Embryonic facial prominence (tissue), 1 donor: ENCODE measurements around the gene HOXC13.
A peak's percentile ranks its signal among the peaks of the same experiment; 100 is the strongest.

ENCODE experiments used
- DNase-seq: peaks from one replicate; pipeline ENCODE4 v3.0.0-alpha.2; 2016; ENCODE audit errors: extremely low spot score

HOXC13 gene

DNA sequence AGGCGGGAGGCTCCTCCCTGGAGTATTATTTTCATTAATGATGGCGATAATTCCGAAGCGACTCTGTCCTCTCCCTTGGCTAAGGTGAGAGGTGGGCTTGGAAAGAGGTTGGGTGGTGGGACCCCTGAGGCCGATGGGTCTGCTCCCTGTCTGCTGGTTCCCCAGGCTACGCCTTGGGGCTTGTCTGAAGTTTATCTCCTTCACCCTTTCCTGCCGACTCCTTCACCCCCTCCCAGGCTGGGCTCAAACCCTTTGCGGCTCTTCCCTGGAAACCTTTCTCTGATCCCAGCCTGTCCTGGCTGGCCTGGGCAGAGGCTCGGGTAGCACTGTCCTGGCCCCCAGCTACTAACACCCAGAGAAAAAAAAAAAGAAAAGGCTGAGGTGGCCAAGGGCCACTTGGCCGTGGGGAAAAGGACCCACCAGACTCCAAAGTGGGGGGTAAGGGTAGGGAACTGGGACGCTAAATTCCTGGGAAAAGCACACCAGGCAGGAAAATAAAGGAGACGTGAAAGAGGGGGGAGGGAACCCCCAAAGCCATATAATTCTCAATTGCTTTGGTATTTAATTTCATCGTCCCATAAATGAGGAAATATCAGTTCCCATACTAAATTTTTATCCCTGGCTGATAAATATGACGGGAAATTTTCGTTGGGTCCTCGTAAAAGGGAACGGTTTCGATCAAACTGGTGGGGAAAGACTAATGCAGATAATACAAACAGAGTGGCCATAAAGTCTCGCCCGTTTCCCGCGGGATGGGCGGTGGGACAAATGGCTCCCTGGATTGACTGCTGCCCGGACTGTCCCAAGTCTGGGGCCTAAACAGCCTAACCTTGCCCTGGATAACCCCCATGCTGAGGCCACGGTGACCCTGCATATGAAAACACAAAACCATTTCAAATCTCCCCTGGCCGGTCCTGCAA is 44.3 kb downstream of the HOXC13 start:
- DNase-seq: no peak

DNA sequence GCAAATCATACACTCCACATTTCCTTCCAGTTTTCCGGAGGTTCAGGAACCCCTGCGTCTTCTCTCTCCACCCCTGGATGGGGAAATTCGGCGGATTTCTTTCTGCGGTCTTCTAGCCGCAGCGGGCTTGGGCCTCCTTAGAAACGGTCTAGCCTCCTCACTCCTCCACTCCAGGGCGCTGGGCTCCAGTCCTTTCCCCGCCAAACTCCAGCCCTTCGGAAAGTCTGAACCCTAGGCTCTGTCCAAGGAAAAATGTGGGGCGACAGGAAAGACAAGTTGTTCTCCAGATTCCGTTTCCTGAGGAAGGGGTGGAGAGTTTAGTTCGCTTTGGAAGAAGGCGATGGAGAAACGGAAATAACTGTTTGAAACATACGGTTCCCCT is 44.9 kb downstream of the HOXC13 start:
- DNase-seq: no peak

DNA sequence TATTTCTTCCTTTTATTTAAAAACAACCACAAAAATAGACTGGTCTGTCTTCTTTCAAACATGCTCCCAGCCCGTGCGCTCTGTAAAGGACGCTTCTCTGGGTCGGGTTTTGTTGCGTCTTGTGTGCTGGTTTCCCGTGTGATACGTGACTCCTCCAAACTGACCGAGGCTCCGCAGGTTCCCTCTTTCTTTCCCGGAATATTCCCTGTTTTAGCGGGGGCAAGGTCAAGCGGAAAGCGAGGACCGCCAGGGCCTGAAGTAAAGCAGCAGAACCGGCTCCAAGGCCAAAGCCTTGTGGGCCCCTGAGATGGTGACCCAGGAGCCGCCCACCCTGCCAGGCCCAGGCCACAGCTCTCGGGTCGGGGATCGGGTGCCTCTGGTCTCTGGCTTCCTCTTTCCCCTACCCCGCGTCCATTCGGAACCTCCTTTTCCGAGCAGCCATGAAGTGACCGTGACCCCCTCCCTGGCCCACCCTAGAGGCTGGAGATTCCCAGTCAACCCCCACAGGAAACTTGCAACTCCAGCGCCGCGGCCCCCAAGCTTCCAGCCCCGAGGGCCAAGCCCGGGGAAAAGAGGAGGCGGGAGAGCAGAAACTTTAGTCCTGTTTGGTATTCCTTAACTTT is 45.4 kb downstream of the HOXC13 start:
- no peak for DNase-seq

DNA sequence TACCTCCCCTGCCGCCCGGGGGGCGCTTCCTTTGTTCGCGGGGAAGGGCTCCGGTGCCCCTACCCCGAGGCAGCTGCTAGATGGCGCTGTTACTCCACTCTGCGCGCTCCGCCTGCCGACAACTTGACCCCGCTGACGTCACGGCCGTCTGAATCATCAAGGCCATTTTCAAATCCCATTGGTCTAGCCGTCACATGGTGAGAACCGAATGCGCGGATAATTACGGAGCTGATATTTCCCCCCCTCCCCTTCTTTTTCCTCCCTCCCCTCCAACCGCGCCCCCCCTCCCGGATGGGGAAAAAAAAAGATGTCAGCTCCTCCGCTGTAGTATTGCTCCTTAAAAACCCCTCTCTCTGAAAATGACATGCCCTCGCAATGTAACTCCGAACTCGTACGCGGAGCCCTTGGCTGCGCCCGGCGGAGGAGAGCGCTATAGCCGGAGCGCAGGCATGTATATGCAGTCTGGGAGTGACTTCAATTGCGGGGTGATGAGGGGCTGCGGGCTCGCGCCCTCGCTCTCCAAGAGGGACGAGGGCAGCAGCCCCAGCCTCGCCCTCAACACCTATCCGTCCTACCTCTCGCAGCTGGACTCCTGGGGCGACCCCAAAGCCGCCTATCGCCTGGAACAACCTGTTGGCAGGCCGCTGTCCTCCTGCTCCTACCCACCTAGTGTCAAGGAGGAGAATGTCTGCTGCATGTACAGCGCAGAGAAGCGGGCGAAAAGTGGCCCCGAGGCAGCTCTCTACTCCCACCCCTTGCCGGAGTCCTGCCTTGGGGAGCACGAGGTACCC is 46.5 kb downstream of the HOXC13 start, which contains the start of gene HOXC10:
Gene HOXC10 (plus strand): TSS at position 246 of the 791 bp plus-strand sequence. CDS start 114 bp downstream, at position 360.
- DNase-seq: peak; percentile 64

DNA sequence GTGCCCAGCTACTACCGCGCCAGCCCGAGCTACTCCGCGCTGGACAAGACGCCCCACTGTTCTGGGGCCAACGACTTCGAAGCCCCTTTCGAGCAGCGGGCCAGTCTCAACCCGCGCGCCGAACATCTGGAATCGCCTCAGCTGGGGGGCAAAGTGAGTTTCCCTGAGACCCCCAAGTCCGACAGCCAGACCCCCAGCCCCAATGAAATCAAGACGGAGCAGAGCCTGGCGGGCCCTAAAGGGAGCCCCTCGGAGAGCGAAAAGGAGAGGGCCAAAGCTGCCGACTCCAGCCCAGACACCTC is 47.0 kb downstream of the HOXC13 start:
- no peak for DNase-seq

DNA sequence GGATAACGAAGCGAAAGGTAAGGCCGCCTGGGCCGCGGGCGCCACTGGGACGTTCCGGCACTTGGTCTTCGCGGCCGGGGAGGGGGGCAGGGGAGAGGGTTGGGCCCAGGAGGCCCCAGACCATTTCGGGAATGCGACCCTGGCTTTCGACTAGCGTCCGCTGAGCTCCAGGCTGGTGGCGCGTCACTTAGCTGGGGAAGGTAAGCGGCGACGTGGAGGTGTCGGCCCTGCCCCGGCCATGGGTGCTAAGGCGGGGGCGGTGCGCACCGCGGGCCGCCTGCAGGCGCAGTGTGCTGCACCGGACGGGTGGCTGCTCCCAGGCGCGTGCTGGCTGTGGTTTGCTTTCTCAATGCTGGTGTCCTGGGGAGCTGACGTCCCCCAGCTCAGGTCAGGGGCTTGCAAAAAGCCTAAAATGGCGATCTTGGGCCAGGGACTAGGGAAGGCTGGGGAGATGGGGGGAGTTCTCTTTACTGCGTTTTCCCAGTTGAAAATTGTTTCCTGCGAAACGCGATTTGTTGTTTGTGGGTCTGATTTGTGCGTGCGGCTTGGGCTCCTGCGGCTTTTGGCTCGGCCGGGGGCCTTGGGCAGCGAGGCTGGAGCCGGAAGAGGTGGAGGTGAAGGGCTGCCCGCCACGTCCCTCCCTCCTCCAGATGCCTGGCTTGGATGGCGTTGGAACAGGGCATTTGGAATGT is 47.5 kb downstream of the HOXC13 start:
- no peak for DNase-seq

DNA sequence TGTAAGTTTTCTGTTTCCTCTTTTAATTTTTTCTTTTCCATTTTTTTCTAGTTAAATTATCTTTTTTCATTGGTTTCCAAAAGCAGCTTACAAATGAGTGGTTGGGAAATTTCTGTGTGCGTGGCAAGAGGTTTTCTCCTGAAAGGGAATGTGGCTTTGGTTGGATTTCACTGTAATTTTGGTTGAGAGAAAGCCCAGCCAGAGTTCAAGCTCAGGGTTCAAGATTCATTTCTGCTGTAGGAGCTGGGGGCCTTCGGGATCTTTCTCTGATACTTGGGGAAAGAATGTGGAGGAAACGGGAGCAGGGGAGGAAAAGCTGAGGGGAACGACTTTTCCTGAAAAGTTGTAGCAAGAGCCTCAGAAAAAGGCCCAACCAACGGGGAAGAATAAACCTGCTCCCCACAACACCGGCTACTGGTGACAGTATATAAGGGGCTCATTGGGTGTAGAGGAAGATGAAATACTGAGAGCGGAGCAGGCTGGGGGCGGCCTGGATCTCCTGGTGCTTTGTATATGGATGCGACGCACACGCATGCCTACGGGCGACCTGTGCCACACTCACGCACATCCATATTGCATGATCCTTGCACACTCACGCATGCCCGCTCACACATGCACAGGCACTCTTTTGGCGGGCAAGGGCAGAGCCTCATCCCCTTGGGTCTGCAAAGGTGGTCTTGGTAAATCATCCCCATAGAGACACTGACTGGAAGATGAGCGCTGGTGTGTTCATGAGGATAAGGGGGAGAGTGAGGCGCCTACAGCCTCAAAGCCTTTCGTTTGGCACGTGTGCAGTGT is 48.3 kb downstream of the HOXC13 start:
- no peak for DNase-seq

DNA sequence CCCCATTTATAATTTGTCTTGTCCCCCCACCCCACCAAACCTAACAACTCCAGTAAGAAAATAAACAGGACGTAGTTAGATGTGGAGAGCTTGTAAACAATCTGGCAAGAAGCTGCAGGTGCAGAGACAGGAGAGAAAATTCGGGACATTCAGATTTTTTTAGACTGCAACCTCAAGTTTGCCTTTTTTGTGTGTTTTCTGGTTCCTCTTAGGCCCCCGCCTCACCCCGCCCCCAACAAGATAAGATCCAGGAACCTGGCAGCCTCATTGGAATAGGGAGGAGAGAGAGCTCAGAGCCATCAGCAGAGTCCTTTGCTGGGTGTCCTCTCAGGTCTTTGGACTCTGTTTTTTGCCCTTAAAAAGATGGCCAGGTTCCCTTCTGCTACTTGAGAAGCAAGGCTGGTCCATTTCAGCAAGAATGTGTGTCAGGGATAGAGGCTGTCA is 49.2 kb downstream of the HOXC13 start:
- no peak for DNase-seq

DNA sequence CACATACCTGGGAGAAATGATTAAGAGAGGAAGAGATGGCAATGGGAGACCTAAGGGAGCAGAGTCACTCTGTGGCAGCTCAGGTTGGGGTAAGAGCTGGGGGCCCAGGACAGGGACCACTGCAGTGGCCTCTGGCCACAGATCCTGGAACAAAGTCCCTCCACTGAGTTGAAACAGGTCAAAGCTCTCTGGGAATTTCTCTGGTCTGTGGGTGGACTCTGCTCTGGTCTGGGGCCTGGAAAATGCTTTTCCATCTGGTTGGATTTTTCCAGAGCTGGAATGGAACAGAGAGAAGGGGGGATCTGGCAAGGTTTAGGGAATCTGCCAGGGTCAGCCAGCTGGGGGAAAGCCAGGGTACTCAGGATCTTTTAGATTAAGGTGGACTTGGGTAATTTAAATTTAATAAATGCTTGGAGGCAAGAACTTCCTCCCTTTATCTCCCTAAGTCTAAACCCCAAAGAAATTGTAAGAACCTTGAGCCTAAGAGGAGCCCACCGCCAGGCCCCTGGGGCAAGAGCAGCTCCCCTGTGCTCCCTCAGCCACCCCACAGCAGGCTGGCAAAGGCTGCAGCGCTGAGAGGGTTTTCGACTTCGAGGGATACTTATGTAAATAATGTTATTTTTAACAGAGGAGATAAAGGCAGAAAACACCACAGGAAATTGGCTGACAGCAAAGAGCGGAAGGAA is 50.1 kb downstream of the HOXC13 start:
- no peak for DNase-seq

DNA sequence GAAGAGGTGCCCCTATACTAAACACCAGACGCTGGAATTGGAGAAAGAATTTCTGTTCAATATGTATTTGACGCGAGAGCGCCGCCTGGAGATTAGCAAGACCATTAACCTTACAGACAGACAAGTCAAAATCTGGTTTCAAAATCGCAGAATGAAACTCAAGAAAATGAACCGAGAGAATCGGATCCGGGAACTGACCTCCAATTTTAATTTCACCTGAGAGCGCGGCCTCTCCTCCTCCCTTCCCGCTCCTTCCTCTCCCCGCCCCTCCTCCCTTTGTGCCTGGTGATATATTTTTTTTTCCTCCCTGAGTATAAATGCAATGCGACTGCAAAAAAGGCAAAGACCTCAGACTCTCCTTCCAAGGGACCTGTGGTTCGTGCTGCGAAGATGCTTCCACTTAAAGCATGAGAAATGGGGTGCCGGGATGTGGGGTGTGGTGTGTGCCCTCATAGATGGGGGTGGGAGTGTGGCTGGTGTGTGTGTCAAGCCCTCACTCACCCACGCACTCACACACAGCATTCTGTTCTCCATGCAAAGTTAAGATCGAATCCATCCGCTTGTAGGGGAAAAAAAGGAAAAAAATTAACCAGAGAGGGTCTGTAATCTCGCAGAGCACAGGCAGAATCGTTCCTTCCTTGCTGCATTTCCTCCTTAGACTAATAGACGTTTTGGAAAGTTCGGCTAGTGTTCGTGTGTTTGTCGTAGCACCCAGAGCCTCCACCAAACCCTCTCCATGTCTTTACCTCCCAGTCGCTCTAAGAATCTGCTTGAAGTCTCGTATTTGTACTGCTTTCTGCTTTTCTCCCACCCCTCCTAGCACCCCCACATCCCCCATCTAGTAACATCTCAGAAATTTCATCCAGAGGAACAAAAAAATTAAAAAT is 50.8 kb downstream of the HOXC13 start:
- no peak for DNase-seq

DNA sequence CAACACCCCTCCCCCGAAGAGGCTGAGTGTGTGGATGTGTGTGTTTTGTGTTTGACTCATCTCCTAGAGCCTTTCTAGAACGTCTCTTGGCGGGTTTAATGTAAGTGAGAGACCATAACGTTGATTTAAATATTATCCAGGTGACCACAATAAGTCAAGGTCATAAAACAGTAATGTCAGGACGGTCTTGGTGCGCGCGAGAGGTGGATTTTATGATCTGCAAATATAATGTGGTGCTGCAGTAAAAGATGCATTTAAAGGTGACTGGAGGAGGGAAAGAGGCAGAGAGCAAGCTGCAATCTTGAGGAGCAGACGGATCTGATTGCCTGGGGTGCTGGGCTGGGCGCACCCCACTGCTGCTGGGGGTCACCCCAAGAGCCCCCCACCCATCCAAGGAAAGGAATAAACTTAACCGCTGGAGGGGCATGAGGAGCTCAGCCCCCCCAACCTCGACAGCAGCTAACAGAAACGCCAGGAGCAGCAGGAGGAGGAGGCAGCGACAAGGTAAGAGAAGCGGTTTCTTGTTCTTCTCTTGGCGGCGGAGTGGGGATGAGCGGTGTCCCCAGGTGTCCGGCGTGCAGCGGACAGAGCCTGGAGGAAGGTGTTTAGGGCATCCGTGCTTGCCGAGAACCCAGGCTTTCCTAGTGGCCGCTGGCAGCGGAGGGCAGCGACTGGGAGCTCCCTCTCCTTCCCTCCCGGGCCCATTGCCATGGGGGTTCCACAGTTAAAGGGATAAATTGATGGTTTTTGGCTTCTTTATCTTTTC is 51.9 kb downstream of the HOXC13 start:
- no peak for DNase-seq

DNA sequence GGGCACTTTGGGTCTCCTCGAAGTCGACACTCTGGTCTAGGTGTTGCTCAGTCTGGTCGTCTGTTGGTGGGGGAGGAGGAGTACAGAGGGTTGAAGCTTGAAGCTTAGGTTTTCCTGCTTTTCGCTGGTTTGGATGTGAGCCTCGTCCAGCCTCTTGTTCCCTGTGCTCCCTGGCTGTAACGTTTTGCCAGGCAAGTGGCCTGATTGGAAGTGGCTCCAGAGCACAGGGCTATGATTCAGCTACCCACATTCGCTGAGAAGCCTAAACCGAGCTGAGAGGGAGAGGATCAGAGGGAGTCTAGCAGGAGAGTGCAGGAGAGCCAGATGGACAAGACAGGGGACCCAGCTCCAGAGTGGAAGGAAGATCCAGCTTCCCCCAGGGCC is 52.4 kb downstream of the HOXC13 start:
- DNase-seq: no peak

DNA sequence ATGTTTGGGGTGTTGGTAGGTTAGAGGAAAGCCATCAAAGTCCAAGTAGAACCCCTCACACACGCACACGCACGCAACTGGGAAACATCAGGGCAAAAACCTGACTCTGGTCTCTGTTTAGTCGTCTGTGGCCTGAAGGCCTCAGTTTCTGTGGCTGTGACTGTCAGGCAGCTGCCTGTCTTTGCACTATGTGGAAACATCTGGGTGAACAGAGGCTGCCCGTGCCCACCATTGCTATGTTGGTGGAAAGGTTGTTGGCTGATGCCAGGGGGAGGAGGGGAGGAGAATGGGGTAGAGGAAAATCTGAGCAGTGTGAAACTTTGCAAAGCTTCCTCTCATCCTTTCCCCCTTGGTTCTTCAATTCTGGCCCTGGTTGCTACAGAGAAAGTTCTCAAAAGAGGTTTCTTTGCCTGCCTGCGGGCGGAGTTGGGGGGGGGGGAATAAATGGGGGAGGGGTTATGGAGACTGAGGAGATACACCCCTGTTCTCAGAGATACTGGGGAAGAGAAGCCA is 53.8 kb downstream of the HOXC13 start:
- DNase-seq: no peak

DNA sequence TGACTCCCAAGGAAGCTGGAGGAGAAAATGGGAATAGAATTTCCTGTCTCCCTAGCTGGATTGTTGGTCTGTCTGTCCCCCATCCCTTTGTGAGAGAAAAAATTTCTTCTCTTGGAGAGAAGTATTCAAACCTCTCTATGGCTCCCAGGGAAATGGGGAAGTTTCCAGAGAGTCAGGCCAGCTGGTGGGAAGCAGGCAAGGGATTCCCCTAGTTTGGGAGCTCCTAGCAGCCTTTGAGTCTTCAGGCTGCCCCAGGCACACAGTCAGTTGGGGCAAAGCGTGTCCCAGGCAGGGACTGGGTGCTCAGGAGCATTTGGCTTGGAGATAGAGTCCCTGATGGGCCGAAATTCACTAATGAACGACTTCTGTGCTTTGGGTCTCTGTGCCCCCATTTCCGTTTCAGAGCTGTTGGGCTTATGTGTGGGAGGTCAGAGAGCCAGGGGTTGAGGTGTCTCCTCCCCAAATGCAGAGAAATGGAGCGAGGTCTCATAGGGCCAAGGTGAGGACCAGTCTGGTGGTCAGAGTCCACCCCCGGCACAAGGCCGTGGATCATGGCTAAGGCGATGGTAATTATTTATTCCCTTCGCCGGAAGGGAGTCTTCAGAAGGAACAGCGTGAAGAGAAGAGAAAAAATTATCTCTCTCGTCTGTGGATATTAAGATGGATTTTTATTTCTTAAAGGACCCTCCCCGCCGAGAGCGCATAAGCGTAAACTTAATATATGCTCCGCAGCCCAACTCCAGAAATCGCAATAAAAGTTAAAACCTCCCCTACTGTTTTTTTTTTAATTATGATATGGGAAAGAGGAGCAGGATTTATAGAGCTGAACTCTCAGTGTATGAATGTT is 54.8 kb downstream of the HOXC13 start:
- DNase-seq: no peak

DNA sequence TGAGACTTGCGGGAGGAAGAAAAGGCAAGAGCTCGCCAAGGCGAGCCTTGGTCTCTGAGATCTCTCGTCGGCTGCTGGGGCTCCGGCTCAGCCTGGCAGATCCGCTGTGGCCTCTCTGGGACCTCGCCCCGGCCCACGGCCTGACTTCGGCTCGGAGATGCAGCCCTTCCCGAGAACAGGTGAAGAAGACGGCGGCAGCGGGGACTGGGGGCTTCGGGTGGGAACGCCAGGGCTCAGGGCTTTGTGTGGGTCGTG is 55.3 kb downstream of the HOXC13 start:
- DNase-seq: no peak

DNA sequence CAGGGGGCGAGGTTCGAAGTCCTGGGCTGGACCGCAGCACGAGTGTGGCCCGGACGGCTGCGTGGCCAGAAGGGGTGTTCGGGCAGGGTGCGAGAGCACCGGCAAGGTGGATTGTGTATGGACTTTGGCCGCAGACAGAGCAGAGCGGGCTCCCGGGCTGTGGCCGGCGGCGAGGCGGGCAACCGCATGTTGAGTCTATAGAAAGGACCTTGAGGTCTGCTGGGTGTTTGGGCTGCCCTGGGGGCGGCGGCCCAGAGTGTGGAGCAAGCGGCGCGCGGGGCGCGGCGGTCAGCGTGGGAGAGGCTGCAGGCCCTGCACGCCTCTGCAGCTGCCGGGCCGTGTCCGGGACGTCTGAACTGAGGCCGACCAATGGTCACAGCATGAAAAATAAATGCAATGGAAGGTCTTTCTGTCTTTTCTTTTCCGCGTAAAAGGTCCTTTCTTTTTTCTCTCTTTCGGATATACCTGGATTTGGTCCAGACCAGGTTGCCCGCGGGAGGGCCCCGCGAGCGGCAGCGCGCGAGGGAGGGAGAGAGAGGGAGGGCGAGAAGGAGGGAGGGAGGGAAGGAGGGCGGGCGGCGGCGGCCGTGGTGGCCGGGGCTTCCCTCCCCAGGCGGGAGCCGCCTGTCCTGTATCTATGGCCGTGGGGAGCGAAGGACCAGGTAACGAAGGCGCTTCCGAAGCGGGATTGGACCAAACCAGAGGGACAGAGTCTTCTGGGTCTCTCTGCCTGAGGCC is 55.8 kb downstream of the HOXC13 start:
- no peak for DNase-seq

DNA sequence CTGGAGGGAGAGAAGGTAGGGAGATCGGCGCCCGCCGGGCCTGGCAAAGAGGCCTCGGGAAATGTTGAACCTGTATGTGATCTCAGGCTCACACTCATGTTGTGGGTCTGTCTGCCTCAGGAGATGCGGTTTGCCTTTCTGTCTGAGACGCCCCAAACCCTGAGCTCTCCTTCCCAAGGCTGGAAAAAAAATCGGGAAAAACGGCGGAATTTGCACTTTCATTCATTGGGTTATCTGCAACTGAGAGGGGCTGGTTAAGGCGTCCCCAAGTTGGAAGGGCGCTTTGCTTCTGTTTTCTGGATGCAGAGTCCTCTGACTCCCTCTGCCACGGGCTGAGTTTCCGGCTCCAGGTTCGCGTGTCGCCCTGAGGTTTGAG is 56.4 kb downstream of the HOXC13 start:
- DNase-seq: no peak
